ENCODE data around the gene PIAS4.

- TF ChIP-seq CTCF (IDR thresholded peaks at IDR 0.05) (no peak), POLR2A (IDR thresholded peaks at IDR 0.05) (no peak), POLR2AphosphoS5 (IDR thresholded peaks at IDR 0.05) (no peak)
These were observed 60.8 kb downstream of the PIAS4 start for GRCh38 chr19:4068047-4068966.
